Fibroblast of lung (primary cell): Measurements from ENCODE around the gene TEC.

ENCODE experiments used
- CTCF ChIP-seq, 2 donors: IDR thresholded peaks in 1 of 2; conservative IDR thresholded peaks in 1 of 2; 1 replicate in 1 of 2; 2 replicates in 1 of 2; pipeline ENCODE4 v1.5.1; 2011 to 2012; ENCODE audit warnings: low read length in 2 of 2, control low read depth in 1 of 2, inconsistent platforms in 1 of 2, low read depth in 1 of 2, mild to moderate bottlenecking in 1 of 2
- EZH2 ChIP-seq: IDR thresholded peaks from 2 replicates; pipeline ENCODE4 v1.5.1; 2012; ENCODE audit warnings: low read length, control low read depth, mild to moderate bottlenecking; ENCODE audit errors: missing control alignments

- peak in 1 of 2 donors; percentile 42 for TF ChIP-seq CTCF (conservative IDR thresholded peaks at IDR 0.05 in 1 of 2, IDR thresholded peaks at IDR 0.05 in 1 of 2; ENCODE audit: low read depth in 1 of 2, low read length in 2 of 2)
- TF ChIP-seq EZH2: no peak
These were observed 128.6 kb downstream of the TEC start for GRCh38 chr4:48141048-48141447.
